Activated CD4-positive, alpha-beta T cell treated with anti-CD3 and anti-CD28 coated beads, Interleukin-2, amount 50 U/mL, for 4 hours (primary cell): ENCODE measurements around the gene OLIG1.
A peak's percentile ranks its signal among the peaks of the same experiment; 100 is the strongest.

Source experiments
- DNase-seq, 2 experiments: peaks; one replicate each; pipeline ENCODE4 v3.0.0-alpha.2; 2020

OLIG1 gene

GRCh38 chr21:33063907-33064622 lies 5.9 kb upstream of the OLIG1 start:
- DNase-seq: no peak

- no peak for DNase-seq
Observed at GRCh38 chr21:33064623-33065390, 5.1 kb upstream of the OLIG1 start.

- DNase-seq: no peak
Observed at GRCh38 chr21:33067043-33067442, 2.9 kb upstream of the OLIG1 start.

GRCh38 chr21:33067457-33067856 lies 2.5 kb upstream of the OLIG1 start:
- no peak for DNase-seq

GRCh38 chr21:33069243-33069642 lies 698 bp upstream of the OLIG1 start:
- DNase-seq: no peak

- DNase-seq: no peak
Observed at GRCh38 chr21:33069645-33069993, 322 bp upstream of the OLIG1 start.

GRCh38 chr21:33070744-33070997 lies 730 bp downstream of the OLIG1 start:
- DNase-seq: no peak

- no peak for DNase-seq
Observed at GRCh38 chr21:33070998-33071769, 1.2 kb downstream of the OLIG1 start.

- no peak for DNase-seq
Observed at GRCh38 chr21:33071770-33072306, 1.9 kb downstream of the OLIG1 start.

- DNase-seq: no peak
Observed at GRCh38 chr21:33073636-33074035, 3.7 kb downstream of the OLIG1 start.

GRCh38 chr21:33075128-33075527 lies 5.2 kb downstream of the OLIG1 start:
- DNase-seq: no peak

- DNase-seq: no peak
Observed at GRCh38 chr21:33075596-33076195, 5.8 kb downstream of the OLIG1 start.

GRCh38 chr21:33076600-33077329 lies 6.8 kb downstream of the OLIG1 start:
- no peak for DNase-seq

- DNase-seq: peak in 1 of 2 experiments; percentile 4
Observed at GRCh38 chr21:33078907-33079582, 9.1 kb downstream of the OLIG1 start.

- no peak for DNase-seq
Observed at GRCh38 chr21:33080376-33080775, 10.4 kb downstream of the OLIG1 start.

- DNase-seq: no peak
Observed at GRCh38 chr21:33080776-33081175, 10.8 kb downstream of the OLIG1 start.

GRCh38 chr21:33088384-33088783 lies 18.4 kb downstream of the OLIG1 start:
- no peak for DNase-seq

GRCh38 chr21:33089395-33090119 lies 19.6 kb downstream of the OLIG1 start:
- no peak for DNase-seq

- DNase-seq: no peak
Observed at GRCh38 chr21:33096426-33096825, 26.5 kb downstream of the OLIG1 start.

GRCh38 chr21:33099131-33099530 lies 29.2 kb downstream of the OLIG1 start:
- DNase-seq: no peak

GRCh38 chr21:33101300-33101911 lies 31.5 kb downstream of the OLIG1 start:
- DNase-seq: no peak
